DOHH2 (cell line): ENCODE measurements around the gene RASA4B.

Experiments used
- H3F3A ChIP-seq: fragments of 200-600 bp; sonication (generic), shearing (Covaris generic); 2 replicates; pipeline ENCODE4 v1.6.0; 2016; ENCODE audit warnings: antibody characterized with exemption, mild to moderate bottlenecking; ENCODE audit not compliant: control insufficient read depth, insufficient read depth
- H3K27ac ChIP-seq: fragments of 200-600 bp; sonication (generic); 2 replicates; pipeline ENCODE4 v1.5.1; 2014; ENCODE audit warnings: low read depth, mild to moderate bottlenecking, low read length, moderate library complexity
- H3K27me3 ChIP-seq: fragments of 200-600 bp; sonication (generic); 2 replicates; pipeline ENCODE4 v1.6.1; 2014; ENCODE audit warnings: mild to moderate bottlenecking, low read length, mixed read lengths; ENCODE audit not compliant: control insufficient read depth
- H3K36me3 ChIP-seq: fragments of 200-600 bp; sonication (generic); 2 replicates; pipeline ENCODE4 v1.6.1; 2014; ENCODE audit warnings: mild to moderate bottlenecking, low read length, moderate library complexity, mixed read lengths; ENCODE audit not compliant: control insufficient read depth
- H3K4me1 ChIP-seq: fragments of 200-600 bp; sonication (generic); 2 replicates; pipeline ENCODE4 v1.6.1; 2014; ENCODE audit warnings: mild to moderate bottlenecking, low read length, mixed read lengths; ENCODE audit not compliant: control insufficient read depth
- H3K4me2 ChIP-seq: fragments of 200-600 bp; sonication (generic); 2 replicates; pipeline ENCODE4 v1.6.0; 2014; ENCODE audit warnings: mild to moderate bottlenecking, low read length, moderate library complexity
- H3K4me3 ChIP-seq: fragments of 200-600 bp; sonication (generic); 2 replicates; pipeline ENCODE4 v1.5.1; 2014; ENCODE audit warnings: mild to moderate bottlenecking, low read length, mixed read lengths
- H3K79me2 ChIP-seq: fragments of 200-600 bp; sonication (generic); 2 replicates; pipeline ENCODE4 v1.6.1; 2014; ENCODE audit warnings: mild to moderate bottlenecking, low read length, mixed read lengths; ENCODE audit not compliant: control insufficient read depth
- H3K9me2 ChIP-seq: fragments of 200-600 bp; sonication (generic); replicated peaks from 2 replicates; pipeline ENCODE4 v1.6.1; 2014; ENCODE audit warnings: mild to moderate bottlenecking, low read length, mixed read lengths; ENCODE audit not compliant: control insufficient read depth
- H3K9me3 ChIP-seq: fragments of 200-600 bp; sonication (generic); 2 replicates; pipeline ENCODE4 v1.6.1; 2014; ENCODE audit warnings: antibody characterized with exemption, low read length, mixed read lengths; ENCODE audit not compliant: control insufficient read depth, insufficient read depth
- H4K20me1 ChIP-seq: fragments of 200-600 bp; sonication (generic); 2 replicates; pipeline ENCODE4 v1.6.0; 2014; ENCODE audit warnings: low read depth, mild to moderate bottlenecking, antibody characterized with exemption, low read length, moderate library complexity; ENCODE audit not compliant: control insufficient read depth, insufficient read depth
- EZH2phosphoT487 ChIP-seq: fragments of 200-600 bp; sonication (generic); IDR thresholded peaks from 2 replicates; pipeline ENCODE4 v1.6.1; 2017; ENCODE audit warnings: borderline replicate concordance, mild to moderate bottlenecking, antibody characterized with exemption, low read length, moderate library complexity, mixed read lengths
- TF ChIP-seq, protein P1 (sequence below): fragments of 200-600 bp; sonication (generic); IDR thresholded peaks from one replicate; pipeline ENCODE4 v1.5.1; 2014; ENCODE audit warnings: antibody characterized with exemption, mild to moderate bottlenecking, low read depth, low read length; ENCODE audit not compliant: poor library complexity, severe bottlenecking

RASA4B gene

GRCh38 chr7:102463841-102464576, 53.6 kb downstream of the RASA4B start:
- Histone ChIP-seq H3F3A (peaks cover 4% of the 10 kb centered on the region; the same call in 1 of the 2 replicates), H3K4me2 (peak overlapping the region; percentile 86), H3K9me3 (no peaks in the 10 kb centered on the region), H4K20me1 (0 out of 2 replicates have a peak, but pooled peaks cover 10% of the 10 kb centered on the region), H3K4me1 (peaks cover 26% of the 10 kb centered on the region), H3K27me3 (no peaks in the 10 kb centered on the region), H3K36me3 (peaks cover 33% of the 10 kb centered on the region), H3K4me3 (peak overlapping the region; percentile 94), H3K27ac (no peak overlapping the region), H3K9me2 (no peaks in the 10 kb centered on the region), H3K79me2 (peaks cover 37% of the 10 kb centered on the region)
- no peak for TF ChIP-seq EZH2phosphoT487
- TF ChIP-seq, protein P1, sequence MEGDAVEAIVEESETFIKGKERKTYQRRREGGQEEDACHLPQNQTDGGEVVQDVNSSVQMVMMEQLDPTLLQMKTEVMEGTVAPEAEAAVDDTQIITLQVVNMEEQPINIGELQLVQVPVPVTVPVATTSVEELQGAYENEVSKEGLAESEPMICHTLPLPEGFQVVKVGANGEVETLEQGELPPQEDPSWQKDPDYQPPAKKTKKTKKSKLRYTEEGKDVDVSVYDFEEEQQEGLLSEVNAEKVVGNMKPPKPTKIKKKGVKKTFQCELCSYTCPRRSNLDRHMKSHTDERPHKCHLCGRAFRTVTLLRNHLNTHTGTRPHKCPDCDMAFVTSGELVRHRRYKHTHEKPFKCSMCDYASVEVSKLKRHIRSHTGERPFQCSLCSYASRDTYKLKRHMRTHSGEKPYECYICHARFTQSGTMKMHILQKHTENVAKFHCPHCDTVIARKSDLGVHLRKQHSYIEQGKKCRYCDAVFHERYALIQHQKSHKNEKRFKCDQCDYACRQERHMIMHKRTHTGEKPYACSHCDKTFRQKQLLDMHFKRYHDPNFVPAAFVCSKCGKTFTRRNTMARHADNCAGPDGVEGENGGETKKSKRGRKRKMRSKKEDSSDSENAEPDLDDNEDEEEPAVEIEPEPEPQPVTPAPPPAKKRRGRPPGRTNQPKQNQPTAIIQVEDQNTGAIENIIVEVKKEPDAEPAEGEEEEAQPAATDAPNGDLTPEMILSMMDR = no peak

- no peaks in the 10 kb centered on the region for H3F3A ChIP-seq
- H3K9me3 ChIP-seq = no peaks in the 10 kb centered on the region
- peaks cover 6% of the 10 kb centered on the region; the same call in 1 of the 2 replicates for H4K20me1 ChIP-seq
- H3K9me2 ChIP-seq = no peaks in the 10 kb centered on the region
- no peaks in the 10 kb centered on the region for H3K27me3 ChIP-seq
- H3K36me3 ChIP-seq = peaks cover 34% of the 10 kb centered on the region
- H3K79me2 ChIP-seq = peaks cover 30% of the 10 kb centered on the region
- no peak overlapping the region for H3K4me2 ChIP-seq
- peaks cover 10% of the 10 kb centered on the region for H3K4me1 ChIP-seq
- TF ChIP-seq EZH2phosphoT487 = no peak
- TF ChIP-seq, protein P1 = no peak
- no peak overlapping the region for H3K4me3 ChIP-seq
- no peak overlapping the region for H3K27ac ChIP-seq
Observed at GRCh38 chr7:102460467-102460866, 57.1 kb downstream of the RASA4B start.

- H3K9me2 ChIP-seq = no peaks in the 10 kb centered on the region
- no peak overlapping the region for H3K27ac ChIP-seq
- H3K27me3 ChIP-seq = no peaks in the 10 kb centered on the region
- H3K4me1 ChIP-seq = peaks cover 9% of the 10 kb centered on the region
- no peak overlapping the region for H3K4me3 ChIP-seq
- peaks cover 21% of the 10 kb centered on the region for H3K79me2 ChIP-seq
- no peaks in the 10 kb centered on the region for H3F3A ChIP-seq
- no peak overlapping the region for H3K4me2 ChIP-seq
- no peaks in the 10 kb centered on the region for H3K9me3 ChIP-seq
- peaks cover 32% of the 10 kb centered on the region for H3K36me3 ChIP-seq
- no peak for TF ChIP-seq EZH2phosphoT487
- TF ChIP-seq, protein P1 = no peak
- H4K20me1 ChIP-seq = peaks cover 6% of the 10 kb centered on the region; the same call in 1 of the 2 replicates
Observed at GRCh38 chr7:102459221-102459844, 58.2 kb downstream of the RASA4B start.
